Ovary (tissue), 3 donors: Measurements from ENCODE around the gene DYNC1I2.

ENCODE experiments used
- CTCF ChIP-seq, 3 donors: fragments of 450-650 bp in 2 of 3; fragments of 200-600 bp in 1 of 3; IDR thresholded peaks; one replicate each; pipeline versions ENCODE4 v1.5.1 to v1.8.0; 2016 to 2022; ENCODE audit warnings: antibody characterized with exemption in 3 of 3, mild to moderate bottlenecking in 1 of 3
- EP300 ChIP-seq: sonication (generic); formaldehyde crosslinking; IDR thresholded peaks from one replicate; pipeline ENCODE4 v1.6.1; 2017; ENCODE audit warnings: antibody characterized with exemption
- POLR2A ChIP-seq: fragments of 450-650 bp; IDR thresholded peaks from one replicate; pipeline ENCODE4 v1.6.1; 2017; ENCODE audit warnings: antibody characterized with exemption, mild to moderate bottlenecking, moderate library complexity
- donor health status: DM: no; HTN: no; CAD: no.

GRCh38 chr2:171655586-171655985 lies 31.7 kb upstream of the DYNC1I2 start:
- TF ChIP-seq CTCF (IDR thresholded peaks at IDR 0.05) (no peak), POLR2A (no peak), EP300 (no peak)
